A549 (cell line): Measurements from ENCODE around the gene LOXL1. TPM values are rescaled to one million over a fixed set of nuclear protein-coding genes. Genes with fewer than 3 reads are reported as not detected.
A peak's percentile ranks its signal among the peaks of the same experiment; 100 is the strongest.

ENCODE experiments used
- ATAC-seq, 2 experiments: fragments of 200-7000 bp in 1 of 2; fragments of >200 bp in 1 of 2; cut with Nextera tagmentation in 1 of 2; cut with Tn5 transposase in 1 of 2; 3 replicates each; pipeline versions ENCODE4 v1.8.0 to v1.9.1; 2018 to 2020; ENCODE audit warnings: mild to moderate bottlenecking in 1 of 2, moderate library complexity in 1 of 2
- CTCF ChIA-PET: fragments of 300-600 bp; sonication (Branson Sonifier 250); formaldehyde crosslinking; extraction: SDS; loops from one replicate; lab custom pipeline; 2021; ENCODE audit warnings: antibody characterized with exemption, inconsistent platforms; lab: Yijun Ruan, JAX
- POLR2A ChIA-PET: fragments of 350-600 bp; formaldehyde crosslinking; extraction: SDS; loops from one replicate; lab custom pipeline; 2021; ENCODE audit warnings: antibody characterized with exemption, inconsistent platforms; lab: Yijun Ruan, JAX
- DNase-seq, 2 experiments: peaks; one replicate each; pipeline versions ENCODE4 v3.0.0 to v3.0.0-alpha.2; 2011 to 2016; ENCODE audit warnings: low read depth in 1 of 2, low spot score in 1 of 2
- FAIRE-seq: peaks from 2 replicates; lab custom pipeline; 2011; peaks lifted over from hg19 to GRCh38; lab: Jason Lieb, UNC
- H3K27ac ChIP-seq, 2 experiments: fragments of >200 bp; sonication (Bioruptor Twin); formaldehyde crosslinking; 3 replicates each; pipeline ENCODE4 v1.5.1; 2016 to 2017
- H3K4me1 ChIP-seq: fragments of >200 bp; sonication (Bioruptor Twin); formaldehyde crosslinking; 3 replicates; pipeline ENCODE4 v1.6.1; 2016
- H3K4me2 ChIP-seq: fragments of >200 bp; sonication (Bioruptor Twin); formaldehyde crosslinking; 3 replicates; pipeline ENCODE4 v1.6.1; 2016
- H3K4me3 ChIP-seq: fragments of >200 bp; sonication (Bioruptor Twin); formaldehyde crosslinking; 3 replicates; pipeline ENCODE4 v1.5.1; 2016
- H3K9me3 ChIP-seq: fragments of >200 bp; sonication (Bioruptor Twin); formaldehyde crosslinking; 3 replicates; pipeline ENCODE4 v1.6.1; 2016
- CHD2 ChIP-seq: fragments of 150-350 bp; IDR thresholded peaks from 2 replicates; pipeline ENCODE4 v1.6.1; 2014; ENCODE audit warnings: low read length; ENCODE audit not compliant: partially characterized antibody
- EHMT2 ChIP-seq: fragments of 200-600 bp; sonication (generic); IDR thresholded peaks from 2 replicates; pipeline ENCODE4 v1.6.1; 2016; ENCODE audit warnings: antibody characterized with exemption, low read depth, mild to moderate bottlenecking, moderate library complexity
- EP300 ChIP-seq, 2 experiments: fragments of >200 bp; sonication (Bioruptor Twin); formaldehyde crosslinking; IDR thresholded peaks; 2 replicates in 1 of 2; 3 replicates in 1 of 2; pipeline ENCODE4 v1.6.1; 2016 to 2017
- ESRRA ChIP-seq: fragments of 150-350 bp; IDR thresholded peaks from 2 replicates; pipeline ENCODE4 v1.6.1; 2014; ENCODE audit warnings: mild to moderate bottlenecking, low read length, borderline replicate concordance
- GATA3 ChIP-seq: IDR thresholded peaks from 2 replicates; pipeline ENCODE4 v1.6.1; 2012; ENCODE audit warnings: borderline replicate concordance
- HOXB5 ChIP-seq: fragments of 250-450 bp; sonication (Bioruptor Pico); IDR thresholded peaks from 2 replicates; pipeline ENCODE4 v1.5.0; 2020; ENCODE audit warnings: mild to moderate bottlenecking, moderate library complexity
- JUN ChIP-seq, 2 experiments: fragments of >200 bp; sonication (Bioruptor Twin); formaldehyde crosslinking; IDR thresholded peaks; 2 replicates in 1 of 2; 3 replicates in 1 of 2; pipeline ENCODE4 v1.6.1; 2016 to 2017
- MYC ChIP-seq: IDR thresholded peaks from 2 replicates; pipeline ENCODE4 v1.6.1; 2012; ENCODE audit warnings: mild to moderate bottlenecking, inconsistent platforms, low read length, improper control_type of control experiment, borderline replicate concordance
- PHF8 ChIP-seq: fragments of 200-600 bp; sonication (generic); IDR thresholded peaks from 2 replicates; pipeline ENCODE4 v1.6.1; 2016; ENCODE audit warnings: low read depth, mild to moderate bottlenecking, antibody characterized with exemption, moderate library complexity, borderline replicate concordance
- POLR2A ChIP-seq: IDR thresholded peaks from 2 replicates; pipeline ENCODE4 v1.6.1; 2012; ENCODE audit warnings: mild to moderate bottlenecking, low read length
- POLR2AphosphoS2 ChIP-seq: conservative IDR thresholded peaks from 2 replicates; pipeline ENCODE4 v1.6.1; 2012; ENCODE audit warnings: low read length, improper control_type of control experiment, inconsistent platforms
- RCOR1 ChIP-seq: fragments of 150-350 bp; IDR thresholded peaks from 2 replicates; pipeline ENCODE4 v1.6.1; 2014; ENCODE audit warnings: antibody characterized with exemption, low read length, low read depth
- RFX5 ChIP-seq: fragments of 450-650 bp; IDR thresholded peaks from 2 replicates; pipeline ENCODE4 v1.7.1; 2014; ENCODE audit warnings: antibody characterized with exemption, mild to moderate bottlenecking, moderate library complexity
- RNF2 ChIP-seq: fragments of 200-600 bp; sonication (generic); IDR thresholded peaks from 2 replicates; pipeline ENCODE4 v1.6.1; 2016; ENCODE audit warnings: low read depth, mild to moderate bottlenecking, antibody characterized with exemption, moderate library complexity, borderline replicate concordance
- SREBF2 ChIP-seq: fragments of 450-650 bp; IDR thresholded peaks from 2 replicates; pipeline ENCODE4 v1.6.1; 2014; ENCODE audit warnings: mild to moderate bottlenecking, moderate library complexity
- TFCP2L1 ChIP-seq: fragments of 250-450 bp; sonication (Bioruptor Pico); IDR thresholded peaks from 2 replicates; pipeline ENCODE4 v1.5.0; 2021; ENCODE audit warnings: mild to moderate bottlenecking
- TP53 ChIP-seq: fragments of 250-450 bp; sonication (Bioruptor Pico); IDR thresholded peaks from 2 replicates; pipeline ENCODE4 v1.5.0; 2021; ENCODE audit warnings: mild to moderate bottlenecking, moderate library complexity
- ZC3H11A ChIP-seq: fragments of 450-650 bp; IDR thresholded peaks from 2 replicates; pipeline ENCODE4 v1.6.1; 2014; ENCODE audit warnings: antibody characterized with exemption, mild to moderate bottlenecking
- ZSCAN20 ChIP-seq: fragments of 250-450 bp; sonication (Bioruptor Pico); IDR thresholded peaks from 2 replicates; pipeline ENCODE4 v1.8.0; 2022; ENCODE audit warnings: mild to moderate bottlenecking, moderate library complexity
- WGBS: methylation state at CpG from one replicate; pipeline ENCODE4 v1.1.6; 2017; ENCODE audit errors: missing lambda C conversion rate; 5-methylcytosine and 5-hydroxymethylcytosine counted together
- polyA plus RNA-seq, 4 experiments: library from polyadenylated mRNA; depleted of rRNA in 3 of 4; stranded (reverse); fragments of >200 nt; fragmentation: RNase III in 1 of 4; extraction: RNeasy Plus Mini Kit Qiagen cat#74134 plus additional on column Dnase treatment in 1 of 4; gene quantifications; 2 replicates in 3 of 4; 3 replicates in 1 of 4; pipeline ENCODE4 v1.2.3, GENCODE V29; 2011 to 2017
- TF ChIP-seq, protein P1 (sequence below): IDR thresholded peaks from 2 replicates; pipeline ENCODE4 v1.6.1; 2012
- TF ChIP-seq, protein P2 (sequence below): IDR thresholded peaks from 2 replicates; pipeline ENCODE4 v1.6.1; 2012; ENCODE audit warnings: low read depth, borderline replicate concordance
- TF ChIP-seq, protein P3 (sequence below): fragments of >200 bp; sonication (Bioruptor Twin); formaldehyde crosslinking; IDR thresholded peaks from 3 replicates; pipeline ENCODE4 v1.5.1; 2016
- TF ChIP-seq, protein P4 (sequence below): fragments of 450-650 bp; IDR thresholded peaks from 2 replicates; pipeline ENCODE4 v1.6.1; 2014; ENCODE audit warnings: antibody characterized with exemption
- TF ChIP-seq, protein P5 (sequence below): fragments of 150-350 bp; IDR thresholded peaks from 2 replicates; pipeline ENCODE4 v1.6.1; 2014; ENCODE audit warnings: low read depth, mild to moderate bottlenecking, low read length
- TF ChIP-seq, protein P6 (sequence below): IDR thresholded peaks from 2 replicates; pipeline ENCODE4 v1.6.1; 2012
- TF ChIP-seq, protein P7 (sequence below): fragments of >200 bp; sonication (Bioruptor Twin); formaldehyde crosslinking; IDR thresholded peaks from 3 replicates; pipeline ENCODE4 v1.6.1; 2016

The LOXL1 gene
- polyA plus RNA-seq, 2 of the 4 experiments (the other 2 are of a cell fraction) = 0.62 to 0.65 TPM

DNA sequence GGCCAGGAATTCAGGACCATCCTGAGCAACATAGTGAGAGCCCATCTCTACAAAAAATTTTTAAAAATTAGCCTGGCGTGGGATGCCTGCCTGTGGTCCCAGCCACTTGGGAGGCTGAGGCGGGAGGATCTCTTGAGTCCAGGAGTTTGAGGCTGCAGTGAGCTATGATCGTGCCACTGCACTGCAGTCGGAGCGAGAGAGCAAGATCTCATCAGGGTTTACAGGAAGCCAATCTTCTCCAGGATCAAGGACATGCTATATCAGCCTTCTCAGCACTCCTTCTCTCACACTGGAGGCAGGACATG lies 66.3 kb downstream of the LOXL1 start:
- no peak for DNase-seq
- Histone ChIP-seq H3K4me1 (peaks cover 33% of the 10 kb centered on the region), H3K9me3 (no peaks in the 10 kb centered on the region), H3K27ac (peak overlapping the region; percentile 68 to 80), H3K4me3 (peak overlapping the region; percentile 83; the same call in 2 of the 3 replicates), H3K4me2 (peak overlapping the region; percentile 83)
- TF ChIP-seq GATA3 (no peak), MYC (no peak), ESRRA (no peak), RFX5 (no peak), TP53 (CRISPR knock-in tag) (no peak), TFCP2L1 (CRISPR knock-in tag) (no peak)
- TF ChIP-seq, protein P1, sequence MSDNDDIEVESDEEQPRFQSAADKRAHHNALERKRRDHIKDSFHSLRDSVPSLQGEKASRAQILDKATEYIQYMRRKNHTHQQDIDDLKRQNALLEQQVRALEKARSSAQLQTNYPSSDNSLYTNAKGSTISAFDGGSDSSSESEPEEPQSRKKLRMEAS = no peak
- ChIA-PET CTCF (interaction anchor here (0.6 to 5.5 kb wide), 11 partner anchors 8 to 50 kb away, joined by 3 to 30 read pairs (median 3); no protein-coding TSS in a partner anchor), POLR2A (no interaction called here)
- ATAC-seq = no peak
- no peak for FAIRE-seq
- 59% methylated on average over 5 of the region's 5 CpGs for WGBS

DNA sequence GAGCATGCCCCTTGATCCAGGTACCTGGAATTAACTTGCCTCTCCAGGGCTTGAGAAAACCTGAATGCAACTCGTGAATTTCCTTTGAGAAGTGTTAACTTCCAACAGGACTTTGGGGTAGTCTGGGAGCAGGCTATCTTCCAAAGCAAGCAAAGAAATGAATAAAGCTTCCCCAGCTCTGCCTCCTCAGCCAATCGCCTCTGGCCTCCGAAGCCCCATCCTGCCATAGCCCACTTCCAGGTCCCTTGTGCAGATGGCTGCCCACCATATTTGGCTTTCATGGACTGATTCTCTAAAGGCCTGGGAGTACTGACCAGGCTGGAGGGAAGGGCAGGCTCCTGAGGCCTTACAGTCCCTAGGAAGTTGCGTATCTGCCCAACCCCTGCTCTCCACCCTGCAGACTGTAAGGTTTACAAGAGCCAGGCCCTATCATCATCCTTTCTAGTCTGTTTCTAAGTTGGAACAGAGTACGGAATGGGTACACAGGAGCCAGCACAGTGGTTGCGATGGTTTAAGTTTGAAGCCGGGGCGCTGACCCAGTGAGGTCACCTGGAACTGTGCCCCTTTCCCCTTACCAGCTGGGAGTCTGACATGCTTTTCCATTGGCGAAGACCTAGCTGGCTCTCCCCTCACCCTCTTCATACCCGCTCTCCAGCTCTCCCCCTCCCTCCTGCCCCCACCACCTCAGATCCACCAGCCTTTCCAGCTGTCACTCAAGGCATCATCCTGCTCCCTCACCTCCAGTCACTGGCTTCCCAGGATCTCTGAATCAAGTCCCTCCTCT lies 67.1 kb downstream of the LOXL1 start:
- TF ChIP-seq RNF2 (no peak), HOXB5 (CRISPR knock-in tag) (no peak), ZSCAN20 (CRISPR knock-in tag) (no peak), TFCP2L1 (CRISPR knock-in tag) (no peak), RCOR1 (no peak), EHMT2 (no peak), JUN (IDR thresholded peaks at IDR 0.05) (no peak), POLR2AphosphoS2 (no peak)
- TF ChIP-seq, protein P2, sequence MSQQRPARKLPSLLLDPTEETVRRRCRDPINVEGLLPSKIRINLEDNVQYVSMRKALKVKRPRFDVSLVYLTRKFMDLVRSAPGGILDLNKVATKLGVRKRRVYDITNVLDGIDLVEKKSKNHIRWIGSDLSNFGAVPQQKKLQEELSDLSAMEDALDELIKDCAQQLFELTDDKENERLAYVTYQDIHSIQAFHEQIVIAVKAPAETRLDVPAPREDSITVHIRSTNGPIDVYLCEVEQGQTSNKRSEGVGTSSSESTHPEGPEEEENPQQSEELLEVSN = no peak
- TF ChIP-seq, protein P3, sequence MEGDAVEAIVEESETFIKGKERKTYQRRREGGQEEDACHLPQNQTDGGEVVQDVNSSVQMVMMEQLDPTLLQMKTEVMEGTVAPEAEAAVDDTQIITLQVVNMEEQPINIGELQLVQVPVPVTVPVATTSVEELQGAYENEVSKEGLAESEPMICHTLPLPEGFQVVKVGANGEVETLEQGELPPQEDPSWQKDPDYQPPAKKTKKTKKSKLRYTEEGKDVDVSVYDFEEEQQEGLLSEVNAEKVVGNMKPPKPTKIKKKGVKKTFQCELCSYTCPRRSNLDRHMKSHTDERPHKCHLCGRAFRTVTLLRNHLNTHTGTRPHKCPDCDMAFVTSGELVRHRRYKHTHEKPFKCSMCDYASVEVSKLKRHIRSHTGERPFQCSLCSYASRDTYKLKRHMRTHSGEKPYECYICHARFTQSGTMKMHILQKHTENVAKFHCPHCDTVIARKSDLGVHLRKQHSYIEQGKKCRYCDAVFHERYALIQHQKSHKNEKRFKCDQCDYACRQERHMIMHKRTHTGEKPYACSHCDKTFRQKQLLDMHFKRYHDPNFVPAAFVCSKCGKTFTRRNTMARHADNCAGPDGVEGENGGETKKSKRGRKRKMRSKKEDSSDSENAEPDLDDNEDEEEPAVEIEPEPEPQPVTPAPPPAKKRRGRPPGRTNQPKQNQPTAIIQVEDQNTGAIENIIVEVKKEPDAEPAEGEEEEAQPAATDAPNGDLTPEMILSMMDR = no peak
- ATAC-seq = no peak
- Histone ChIP-seq H3K9me3 (no peaks in the 10 kb centered on the region), H3K4me2 (peak overlapping the region; percentile 74), H3K4me3 (peak overlapping the region; percentile 98; the same call in 1 of the 3 replicates), H3K27ac (peak overlapping the region in 1 of 2 experiments; percentile 91; a peak in 5 of 6 replicates), H3K4me1 (peaks cover 24% of the 10 kb centered on the region)
- FAIRE-seq = no peak
- ChIA-PET CTCF (interaction anchor here (0.8 to 5.5 kb wide), 10 partner anchors 10 to 61 kb away, joined by 3 to 30 read pairs (median 4); no protein-coding TSS in a partner anchor), POLR2A (no interaction called here)
- no peak for DNase-seq
- WGBS = 89% methylated on average over 10 of the region's 10 CpGs

DNA sequence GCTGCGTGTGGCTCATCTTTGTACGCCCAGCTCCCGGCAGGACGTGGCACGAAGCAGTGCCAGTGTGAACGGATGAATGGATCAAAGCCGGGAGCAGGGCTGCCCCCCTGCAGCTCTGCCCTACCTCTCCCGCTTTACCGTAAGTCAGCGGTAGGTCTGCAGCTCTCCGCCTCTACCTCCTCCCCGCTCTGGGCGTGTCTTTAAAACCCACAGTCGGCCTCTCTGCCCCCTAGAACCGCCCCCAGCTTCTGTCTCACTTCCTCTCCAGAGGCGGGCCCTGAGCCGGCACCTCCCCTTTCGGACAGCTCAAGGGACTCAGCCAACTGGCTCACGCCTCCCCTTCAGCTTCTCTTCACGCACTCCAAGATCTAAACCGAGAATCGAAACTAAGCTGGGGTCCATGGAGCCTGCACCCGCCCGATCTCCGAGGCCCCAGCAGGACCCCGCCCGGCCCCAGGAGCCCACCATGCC lies 68.2 kb downstream of the LOXL1 start, which contains the start of gene PML:
Gene PML (plus strand): TSS at position 304 of the 471 bp plus-strand sequence. CDS start 97 bp downstream, at position 401.
- peak within 1 kb of the TSS; percentile 97 for H3K4me2 ChIP-seq
- H3K4me1 ChIP-seq = peaks cover 14% of the 10 kb centered on the region
- H3K9me3 ChIP-seq = no peaks in the 10 kb centered on the region
- 0% methylated on average over 11 of the region's 27 CpGs for WGBS
- DNase-seq = peak; percentile 85 to 89
- peak; percentile 93 to 95 for ATAC-seq
- POLR2A ChIA-PET = interaction anchor here (0.6 kb wide), 1 partner anchor 43 kb away, joined by 3 read pairs; no protein-coding TSS in a partner anchor
- FAIRE-seq = no peak
- H3K4me3 ChIP-seq = peak within 1 kb of the TSS; percentile 98
- peak within 1 kb of the TSS; percentile 87 to 91 for H3K27ac ChIP-seq
- CTCF ChIA-PET = interaction anchor here (0.8 to 5.5 kb wide), 6 partner anchors 12 to 60 kb away, joined by 3 to 30 read pairs (median 6); no protein-coding TSS in a partner anchor
- TF ChIP-seq, protein P4, sequence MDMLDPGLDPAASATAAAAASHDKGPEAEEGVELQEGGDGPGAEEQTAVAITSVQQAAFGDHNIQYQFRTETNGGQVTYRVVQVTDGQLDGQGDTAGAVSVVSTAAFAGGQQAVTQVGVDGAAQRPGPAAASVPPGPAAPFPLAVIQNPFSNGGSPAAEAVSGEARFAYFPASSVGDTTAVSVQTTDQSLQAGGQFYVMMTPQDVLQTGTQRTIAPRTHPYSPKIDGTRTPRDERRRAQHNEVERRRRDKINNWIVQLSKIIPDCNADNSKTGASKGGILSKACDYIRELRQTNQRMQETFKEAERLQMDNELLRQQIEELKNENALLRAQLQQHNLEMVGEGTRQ = no peak
- no peak for TF ChIP-seq CHD2
- TF ChIP-seq SREBF2 = no peak
- TF ChIP-seq, protein P5, sequence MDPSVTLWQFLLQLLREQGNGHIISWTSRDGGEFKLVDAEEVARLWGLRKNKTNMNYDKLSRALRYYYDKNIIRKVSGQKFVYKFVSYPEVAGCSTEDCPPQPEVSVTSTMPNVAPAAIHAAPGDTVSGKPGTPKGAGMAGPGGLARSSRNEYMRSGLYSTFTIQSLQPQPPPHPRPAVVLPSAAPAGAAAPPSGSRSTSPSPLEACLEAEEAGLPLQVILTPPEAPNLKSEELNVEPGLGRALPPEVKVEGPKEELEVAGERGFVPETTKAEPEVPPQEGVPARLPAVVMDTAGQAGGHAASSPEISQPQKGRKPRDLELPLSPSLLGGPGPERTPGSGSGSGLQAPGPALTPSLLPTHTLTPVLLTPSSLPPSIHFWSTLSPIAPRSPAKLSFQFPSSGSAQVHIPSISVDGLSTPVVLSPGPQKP = no peak
- no peak for TF ChIP-seq ZC3H11A
- TF ChIP-seq ZSCAN20 (CRISPR knock-in tag) = no peak
- no peak for TF ChIP-seq PHF8
- no peak for TF ChIP-seq POLR2AphosphoS2
- no peak for TF ChIP-seq EP300 (IDR thresholded peaks at IDR 0.05)
- no peak for TF ChIP-seq RCOR1
- TF ChIP-seq, protein P6, sequence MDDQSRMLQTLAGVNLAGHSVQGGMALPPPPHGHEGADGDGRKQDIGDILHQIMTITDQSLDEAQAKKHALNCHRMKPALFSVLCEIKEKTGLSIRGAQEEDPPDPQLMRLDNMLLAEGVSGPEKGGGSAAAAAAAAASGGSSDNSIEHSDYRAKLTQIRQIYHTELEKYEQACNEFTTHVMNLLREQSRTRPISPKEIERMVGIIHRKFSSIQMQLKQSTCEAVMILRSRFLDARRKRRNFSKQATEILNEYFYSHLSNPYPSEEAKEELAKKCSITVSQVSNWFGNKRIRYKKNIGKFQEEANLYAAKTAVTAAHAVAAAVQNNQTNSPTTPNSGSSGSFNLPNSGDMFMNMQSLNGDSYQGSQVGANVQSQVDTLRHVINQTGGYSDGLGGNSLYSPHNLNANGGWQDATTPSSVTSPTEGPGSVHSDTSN = no peak
- TF ChIP-seq POLR2A = peak; percentile 76
- TF ChIP-seq, protein P7, sequence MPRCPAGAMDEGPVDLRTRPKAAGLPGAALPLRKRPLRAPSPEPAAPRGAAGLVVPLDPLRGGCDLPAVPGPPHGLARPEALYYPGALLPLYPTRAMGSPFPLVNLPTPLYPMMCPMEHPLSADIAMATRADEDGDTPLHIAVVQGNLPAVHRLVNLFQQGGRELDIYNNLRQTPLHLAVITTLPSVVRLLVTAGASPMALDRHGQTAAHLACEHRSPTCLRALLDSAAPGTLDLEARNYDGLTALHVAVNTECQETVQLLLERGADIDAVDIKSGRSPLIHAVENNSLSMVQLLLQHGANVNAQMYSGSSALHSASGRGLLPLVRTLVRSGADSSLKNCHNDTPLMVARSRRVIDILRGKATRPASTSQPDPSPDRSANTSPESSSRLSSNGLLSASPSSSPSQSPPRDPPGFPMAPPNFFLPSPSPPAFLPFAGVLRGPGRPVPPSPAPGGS = 0 out of 3 replicates have a peak, but pooled peaks have one; percentile 44
